K562 (cell line): ENCODE measurements around the gene CSNK1A1. TPM values are rescaled to one million over a fixed set of nuclear protein-coding genes. Genes with fewer than 3 reads are reported as not detected.

ENCODE experiments used
- AFF4 ChIP-seq: sonication (generic); formaldehyde crosslinking; IDR thresholded peaks from 2 replicates; pipeline ENCODE4 v1.8.0; 2023; ENCODE audit warnings: mild to moderate bottlenecking, missing genetic modification reagents
- ASH1L ChIP-seq: fragments of 450-650 bp; IDR thresholded peaks from 2 replicates; pipeline ENCODE4 v1.6.1; 2018; ENCODE audit warnings: borderline replicate concordance, mild to moderate bottlenecking, low read depth; ENCODE audit not compliant: partially characterized antibody
- CBFA2T3 ChIP-seq: fragments of 450-650 bp; IDR thresholded peaks from 2 replicates; pipeline ENCODE4 v1.6.1; 2017
- CHD4 ChIP-seq: fragments of 200-600 bp; sonication (generic); IDR thresholded peaks from 3 replicates; pipeline ENCODE4 v1.6.1; 2012; ENCODE audit warnings: low read depth, mild to moderate bottlenecking, mixed read lengths, low read length, inconsistent platforms; ENCODE audit not compliant: insufficient read depth, insufficient replicate concordance, poor library complexity, severe bottlenecking
- EGR1 ChIP-seq: fragments of 450-650 bp; conservative IDR thresholded peaks from 2 replicates; pipeline ENCODE4 v1.6.1; 2017; ENCODE audit warnings: mild to moderate bottlenecking
- ESRRA ChIP-seq: fragments of 450-650 bp; IDR thresholded peaks from 2 replicates; pipeline ENCODE4 v1.6.1; 2014; ENCODE audit warnings: low read depth, mild to moderate bottlenecking, moderate library complexity, borderline replicate concordance
- HDAC2 ChIP-seq: fragments of 450-650 bp; IDR thresholded peaks from 2 replicates; pipeline ENCODE4 v1.6.1; 2016; ENCODE audit warnings: mild to moderate bottlenecking
- L3MBTL2 ChIP-seq: fragments of 450-650 bp; IDR thresholded peaks from 2 replicates; pipeline ENCODE4 v1.6.1; 2016; ENCODE audit warnings: mild to moderate bottlenecking, moderate library complexity
- MTA1 ChIP-seq: fragments of 450-650 bp; IDR thresholded peaks from 2 replicates; pipeline ENCODE4 v1.6.1; 2017; ENCODE audit warnings: borderline replicate concordance
- PHTF2 ChIP-seq: fragments of 250-450 bp; sonication (Bioruptor Pico); IDR thresholded peaks from 2 replicates; pipeline ENCODE4 v1.5.0; 2021; ENCODE audit warnings: mild to moderate bottlenecking
- PML ChIP-seq: IDR thresholded peaks from 2 replicates; pipeline ENCODE4 v1.6.1; 2012; ENCODE audit warnings: low read length, inconsistent platforms
- PTBP1 ChIP-seq: fragments of 200-400 bp; formaldehyde crosslinking; IDR thresholded peaks from 2 replicates; pipeline ENCODE4 v1.6.1; 2017; ENCODE audit warnings: low read depth, low read length
- SMARCA4 ChIP-seq: fragments of 450-650 bp; IDR thresholded peaks from 2 replicates; pipeline ENCODE4 v1.6.1; 2016
- WHSC1 ChIP-seq: IDR thresholded peaks from one replicate; pipeline ENCODE4 v1.6.1; 2012; ENCODE audit warnings: low read length, control low read depth, inconsistent platforms
- ZNF583 ChIP-seq: fragments of 250-450 bp; sonication (Bioruptor Pico); IDR thresholded peaks from 2 replicates; pipeline ENCODE4 v1.4.0; 2020
- ZNF584 ChIP-seq: fragments of 200-800 bp; sonication (Bioruptor generic); IDR thresholded peaks from 2 replicates; pipeline ENCODE4 v1.6.1; 2016; ENCODE audit warnings: low read depth, mild to moderate bottlenecking, missing genetic modification characterization, missing compliant biosample characterization
- ZNF586 ChIP-seq: fragments of 450-650 bp; formaldehyde crosslinking; conservative IDR thresholded peaks from 2 replicates; pipeline ENCODE4 v1.4.0; 2020; ENCODE audit warnings: mild to moderate bottlenecking, moderate library complexity
- ZNF717 ChIP-seq: fragments of 250-450 bp; sonication (Bioruptor Pico); IDR thresholded peaks from 2 replicates; pipeline ENCODE4 v1.5.0; 2021
- ZNF740 ChIP-seq, 3 experiments: fragments of 200-800 bp in 1 of 3; sonication (Bioruptor generic) in 1 of 3; sonication (generic) in 1 of 3; formaldehyde crosslinking in 1 of 3; IDR thresholded peaks; 2 replicates each; pipeline versions ENCODE4 v1.6.1 to v1.8.0; 2016 to 2022; ENCODE audit warnings: mild to moderate bottlenecking in 2 of 3, missing compliant biosample characterization in 2 of 3, missing genetic modification characterization in 2 of 3, missing genetic modification reagents in 1 of 3
- polyA plus RNA-seq, 8 experiments: library from polyadenylated mRNA; depleted of rRNA in 4 of 8; stranded (reverse) in 5 of 8; unstranded in 3 of 8; fragments of >200 nt; fragmentation: Nextera tagmentation in 2 of 8; fragmentation: Illumina TruSeq in 1 of 8; extraction: Ambion mirVana in 2 of 8; extraction: Trizol in 1 of 8; gene quantifications; 2 replicates each; pipeline versions ENCODE4 v1.2.1 to v1.2.3, GENCODE V29; 2011 to 2014; ENCODE audit warnings: inconsistent platforms in 1 of 8, missing spikeins in 1 of 8
- total RNA-seq, 7 experiments: library from RNA; depleted of rRNA in 6 of 7; stranded (reverse); fragments of >200 nt in 6 of 7; fragmentation: Illumina TruSeq in 2 of 7; extraction: Trizol in 2 of 7; gene quantifications; 2 replicates each; pipeline versions ENCODE4 v1.2.1 to v1.2.3, GENCODE V29; 2011 to 2021; ENCODE audit warnings: low replicate concordance in 1 of 7
- TF ChIP-seq, protein P1 (sequence below): sonication (generic); formaldehyde crosslinking; IDR thresholded peaks from 2 replicates; pipeline ENCODE4 v1.8.1; 2023; ENCODE audit warnings: mild to moderate bottlenecking, missing genetic modification reagents
- TF ChIP-seq, protein P2 (sequence below): fragments of 450-650 bp; formaldehyde crosslinking; IDR thresholded peaks from 2 replicates; pipeline ENCODE4 v1.4.0; 2020; ENCODE audit warnings: mild to moderate bottlenecking, moderate library complexity

Gene CSNK1A1
- total and polyA plus RNA-seq, 9 of the 15 experiments (the other 6 are each of a cell fraction or from before 2014, with no cell fraction given), result 49.1 to 196 (median 154) TPM

- TF ChIP-seq AFF4 (CRISPR knock-in tag), result peak; percentile 85; the same call in 1 of the 2 replicates
- no peak for TF ChIP-seq CHD4
- TF ChIP-seq PHTF2 (CRISPR knock-in tag), result no peak
- TF ChIP-seq HDAC2, result peak; percentile 69; the same call in 1 of the 2 replicates
- TF ChIP-seq, protein P1, sequence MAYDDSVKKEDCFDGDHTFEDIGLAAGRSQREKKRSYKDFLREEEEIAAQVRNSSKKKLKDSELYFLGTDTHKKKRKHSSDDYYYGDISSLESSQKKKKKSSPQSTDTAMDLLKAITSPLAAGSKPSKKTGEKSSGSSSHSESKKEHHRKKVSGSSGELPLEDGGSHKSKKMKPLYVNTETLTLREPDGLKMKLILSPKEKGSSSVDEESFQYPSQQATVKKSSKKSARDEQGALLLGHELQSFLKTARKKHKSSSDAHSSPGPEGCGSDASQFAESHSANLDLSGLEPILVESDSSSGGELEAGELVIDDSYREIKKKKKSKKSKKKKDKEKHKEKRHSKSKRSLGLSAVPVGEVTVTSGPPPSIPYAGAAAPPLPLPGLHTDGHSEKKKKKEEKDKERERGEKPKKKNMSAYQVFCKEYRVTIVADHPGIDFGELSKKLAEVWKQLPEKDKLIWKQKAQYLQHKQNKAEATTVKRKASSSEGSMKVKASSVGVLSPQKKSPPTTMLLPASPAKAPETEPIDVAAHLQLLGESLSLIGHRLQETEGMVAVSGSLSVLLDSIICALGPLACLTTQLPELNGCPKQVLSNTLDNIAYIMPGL (CRISPR knock-in tag), result no peak
- TF ChIP-seq CBFA2T3, result no peak
- no peak for TF ChIP-seq PTBP1
- TF ChIP-seq WHSC1, result no peak
- peak; percentile 54; the same call in 1 of the 2 replicates for TF ChIP-seq SMARCA4
- TF ChIP-seq L3MBTL2, result peak; percentile 89
- no peak for TF ChIP-seq ZNF584 (CRISPR knock-in tag)
- peak; percentile 77 for TF ChIP-seq PML
- TF ChIP-seq EGR1, result peak; percentile 95
- TF ChIP-seq, protein P2, sequence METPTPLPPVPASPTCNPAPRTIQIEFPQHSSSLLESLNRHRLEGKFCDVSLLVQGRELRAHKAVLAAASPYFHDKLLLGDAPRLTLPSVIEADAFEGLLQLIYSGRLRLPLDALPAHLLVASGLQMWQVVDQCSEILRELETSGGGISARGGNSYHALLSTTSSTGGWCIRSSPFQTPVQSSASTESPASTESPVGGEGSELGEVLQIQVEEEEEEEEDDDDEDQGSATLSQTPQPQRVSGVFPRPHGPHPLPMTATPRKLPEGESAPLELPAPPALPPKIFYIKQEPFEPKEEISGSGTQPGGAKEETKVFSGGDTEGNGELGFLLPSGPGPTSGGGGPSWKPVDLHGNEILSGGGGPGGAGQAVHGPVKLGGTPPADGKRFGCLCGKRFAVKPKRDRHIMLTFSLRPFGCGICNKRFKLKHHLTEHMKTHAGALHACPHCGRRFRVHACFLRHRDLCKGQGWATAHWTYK, result peak; percentile 24; the same call in 1 of the 2 replicates
- no peak for TF ChIP-seq ASH1L
- TF ChIP-seq ZNF740 (CRISPR knock-in tag; IDR thresholded peaks at IDR 0.05), result no peak
- no peak for TF ChIP-seq ZNF740 (tag; IDR thresholded peaks at IDR 0.05)
- TF ChIP-seq ZNF583 (CRISPR knock-in tag), result no peak; the same call in 1 of the 2 replicates
- no peak; the same call in 1 of the 2 replicates for TF ChIP-seq MTA1
- no peak for TF ChIP-seq ZNF717 (CRISPR knock-in tag)
- no peak for TF ChIP-seq ZNF586 (CRISPR knock-in tag)
- TF ChIP-seq ESRRA, result peak; percentile 60; the same call in 1 of the 2 replicates
Measured at GRCh38 chr5:149551227-149552037, at the start of gene CSNK1A1 (continued).
